Activated CD4-positive, alpha-beta T cell treated with anti-CD3 and anti-CD28 coated beads, Interleukin-2, amount 10 ng/mL, durations not matched to agents 24 days and 14 days (primary cell): ENCODE results near the gene RPTOR. TPM values are rescaled to one million over a fixed set of nuclear protein-coding genes. Genes with fewer than 3 reads are reported as not detected.
"Not testable (repeated sequence)": the region's sequence is repeated elsewhere in the genome, so short reads cannot be mapped to it uniquely, and the experiment has no call there.

Experiments used
- DNase-seq: peaks from one replicate; pipeline ENCODE4 v3.0.0; 2022
- H3K27ac Mint-ChIP-seq: one replicate; pipeline ENCODE4 v1.8.0; 2022; ENCODE audit warnings: mild to moderate bottlenecking, mixed read lengths
- H3K27me3 Mint-ChIP-seq: one replicate; pipeline ENCODE4 v1.8.0; 2022; ENCODE audit warnings: mixed read lengths
- H3K36me3 Mint-ChIP-seq: one replicate; pipeline ENCODE4 v1.8.0; 2022; ENCODE audit warnings: low read depth, mild to moderate bottlenecking, mixed read lengths
- H3K4me1 Mint-ChIP-seq: one replicate; pipeline ENCODE4 v1.8.0; 2021; ENCODE audit warnings: mixed read lengths
- H3K4me3 Mint-ChIP-seq: one replicate; pipeline ENCODE4 v1.8.0; 2022; ENCODE audit warnings: mild to moderate bottlenecking, moderate library complexity, mixed read lengths
- H3K9me3 Mint-ChIP-seq: one replicate; pipeline ENCODE4 v1.8.0; 2021; ENCODE audit warnings: mixed read lengths
- intact Hi-C: fragments of 100-400 bp; cut with micrococcal nuclease; formaldehyde crosslinking; loops from one replicate; pipeline ENCODE4 v1.15.1; 2023
- total RNA-seq: library from RNA; stranded (reverse); gene quantifications from 2 replicates; pipeline ENCODE4 v1.2.3, GENCODE V29; 2022

The RPTOR gene
- total RNA-seq, 1 donor from 2014 or later, result 67.2 TPM

DNA sequence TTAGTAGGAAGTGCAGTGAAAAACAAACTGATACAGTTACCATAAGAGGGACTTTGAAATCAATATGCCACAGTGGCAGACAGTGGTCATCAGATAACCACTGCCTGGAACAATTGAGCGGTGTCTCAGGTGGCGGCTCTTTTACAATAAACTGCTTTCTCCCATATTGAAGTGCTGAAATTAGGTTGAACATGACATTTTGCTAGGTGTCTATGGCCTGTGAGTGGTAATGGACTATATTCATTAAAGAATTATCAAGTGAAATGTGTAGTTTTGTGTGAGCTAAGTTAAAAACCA, 214.7 kb downstream of the RPTOR start:
- no peaks in the 10 kb centered on the region for H3K9me3 Mint-ChIP-seq
- intact Hi-C loops, result loop anchor here (1.0 to 2.0 kb wide), 2 partner anchors 8 to 21 kb away; no protein-coding TSS in a partner anchor
- H3K27ac Mint-ChIP-seq, result peak overlapping the region; percentile 94
- H3K4me3 Mint-ChIP-seq, result peak overlapping the region; percentile 56
- H3K36me3 Mint-ChIP-seq, result peaks cover 41% of the 10 kb centered on the region
- DNase-seq, result peak; percentile 74
- no peaks in the 10 kb centered on the region for H3K27me3 Mint-ChIP-seq
- H3K4me1 Mint-ChIP-seq, result peaks cover 69% of the 10 kb centered on the region

DNA sequence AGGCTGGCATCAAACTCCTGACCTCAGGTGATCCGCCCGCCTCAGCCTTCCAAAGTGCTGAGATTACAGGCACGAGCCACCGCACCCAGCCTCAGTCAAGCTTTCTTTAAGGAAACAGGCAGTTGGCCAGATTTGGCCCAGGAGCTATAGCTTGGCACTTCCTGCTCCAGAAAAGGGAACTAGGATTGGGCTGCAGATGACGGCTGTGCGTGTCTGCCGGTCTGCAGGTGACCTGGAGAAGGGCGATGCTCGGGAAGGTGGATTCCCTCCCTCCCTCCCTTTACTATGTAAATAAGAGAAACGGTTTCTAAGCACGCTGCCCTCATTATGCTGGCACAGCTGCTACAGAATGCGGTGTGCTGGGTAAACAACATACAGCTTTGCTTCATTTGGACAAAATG, 215.9 kb downstream of the RPTOR start:
- Mint-ChIP-seq H3K9me3 (no peaks in the 10 kb centered on the region), H3K36me3 (peaks cover 39% of the 10 kb centered on the region), H3K4me3 (peak overlapping the region; percentile 76), H3K27ac (peak overlapping the region; percentile 99), H3K4me1 (peaks cover 74% of the 10 kb centered on the region), H3K27me3 (no peaks in the 10 kb centered on the region)
- DNase-seq, result no peak
- intact Hi-C loops, result no loop called here

DNA sequence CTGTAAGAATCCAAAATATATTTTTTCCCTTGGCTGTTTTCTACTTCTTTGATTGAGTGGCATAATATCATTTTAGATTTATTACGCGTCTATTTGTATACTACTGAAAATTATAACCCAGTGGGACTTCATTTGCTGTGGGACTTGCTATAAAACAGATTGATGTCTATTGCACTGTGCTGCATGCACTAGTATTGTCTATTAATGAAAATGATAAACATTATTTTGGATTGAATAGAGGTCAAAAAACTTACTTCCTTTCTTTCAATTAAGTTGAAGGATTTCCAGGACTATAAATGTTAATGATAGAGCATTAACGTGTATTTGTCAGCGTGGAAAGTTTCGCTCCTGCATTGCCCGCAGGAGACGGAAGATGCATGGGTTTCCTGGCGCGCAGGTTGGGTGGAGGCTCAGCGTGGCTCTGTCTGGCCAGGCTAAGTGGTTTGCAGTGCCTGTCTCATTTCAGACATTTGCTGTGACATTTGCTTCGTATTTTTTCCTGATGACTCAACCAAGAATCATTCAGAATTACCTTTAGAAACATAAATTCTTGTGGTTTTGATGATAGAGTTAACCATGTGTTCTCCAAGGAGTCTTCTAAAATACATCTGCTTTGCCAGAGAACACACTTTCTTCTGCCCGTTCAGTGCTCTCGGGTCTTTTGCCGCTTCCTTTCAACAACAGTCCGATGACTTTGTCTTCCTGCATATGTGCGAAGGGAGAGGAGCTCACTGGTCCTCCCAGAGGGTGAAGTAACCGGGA, 216.7 kb downstream of the RPTOR start:
- Mint-ChIP-seq H3K4me1 (peaks cover 75% of the 10 kb centered on the region), H3K36me3 (peaks cover 35% of the 10 kb centered on the region), H3K27ac (peak overlapping the region; percentile 99), H3K27me3 (no peaks in the 10 kb centered on the region), H3K9me3 (no peaks in the 10 kb centered on the region), H3K4me3 (peak overlapping the region; percentile 76)
- DNase-seq, result peak; percentile 91
- intact Hi-C loops, result loop anchor here (1.0 kb wide), 6 partner anchors 30 to 156 kb away; no protein-coding TSS in a partner anchor

DNA sequence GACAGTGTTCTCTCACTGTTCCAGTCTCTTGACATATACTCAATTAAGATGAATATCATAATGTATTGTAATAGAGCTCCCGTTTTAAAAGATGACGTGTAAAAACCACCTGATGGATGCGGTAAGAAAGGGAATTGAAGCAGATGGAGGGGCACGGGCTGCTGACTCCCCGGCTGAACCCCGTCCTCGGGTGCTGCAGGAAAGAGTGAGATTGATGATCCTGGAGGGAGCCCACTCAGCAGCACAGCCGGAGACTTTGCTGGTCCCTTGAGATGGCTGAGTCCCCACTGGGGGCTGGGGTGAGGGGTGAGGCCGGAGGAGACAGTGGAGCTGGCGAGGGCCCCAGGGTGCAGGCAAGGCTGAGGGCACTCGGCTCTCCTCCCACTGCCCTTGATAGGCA, 217.4 kb downstream of the RPTOR start:
- no peaks in the 10 kb centered on the region for H3K27me3 Mint-ChIP-seq
- intact Hi-C loops, result no loop called here
- no peaks in the 10 kb centered on the region for H3K9me3 Mint-ChIP-seq

DNA sequence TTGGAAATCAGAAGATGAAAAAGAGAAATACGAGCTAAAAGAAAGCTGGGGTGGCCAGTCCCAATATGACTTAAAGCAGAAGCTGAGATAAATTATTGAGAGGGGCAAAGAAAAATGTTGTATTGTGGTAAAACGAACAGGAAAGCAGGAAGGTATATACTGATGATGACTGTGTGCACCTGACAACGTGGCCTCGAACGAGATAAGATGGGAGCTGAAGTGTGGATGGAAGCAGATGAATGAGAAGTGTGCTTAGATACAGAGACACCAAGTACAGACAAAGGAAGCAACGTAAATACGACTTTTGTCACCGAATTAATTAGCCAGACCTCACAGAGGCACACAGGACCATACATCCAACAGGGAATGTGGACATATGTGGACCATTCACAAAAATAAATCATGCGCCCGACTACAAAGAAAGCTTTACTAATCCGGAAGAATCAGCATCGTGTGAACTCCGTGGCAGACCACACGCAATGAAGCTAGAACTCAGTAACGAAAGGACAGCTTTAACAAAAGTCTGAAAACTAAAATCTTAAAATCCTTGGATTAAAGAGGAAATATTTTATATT, 218.7 kb downstream of the RPTOR start:
- Mint-ChIP-seq H3K4me3 (peak overlapping the region; percentile 45), H3K27me3 (no peaks in the 10 kb centered on the region), H3K27ac (peak overlapping the region; percentile 83), H3K9me3 (no peaks in the 10 kb centered on the region), H3K4me1 (peaks cover 73% of the 10 kb centered on the region), H3K36me3 (peaks cover 19% of the 10 kb centered on the region)
- intact Hi-C loops, result no loop called here
- peak; percentile 74 for DNase-seq

More for the DNA sequence above, 217.4 kb downstream of the RPTOR start:
- peak overlapping the region; percentile 76 for H3K4me3 Mint-ChIP-seq
- H3K27ac Mint-ChIP-seq, result peak overlapping the region; percentile 99
- peaks cover 79% of the 10 kb centered on the region for H3K4me1 Mint-ChIP-seq
- H3K36me3 Mint-ChIP-seq, result peaks cover 29% of the 10 kb centered on the region
- DNase-seq, result no peak

DNA sequence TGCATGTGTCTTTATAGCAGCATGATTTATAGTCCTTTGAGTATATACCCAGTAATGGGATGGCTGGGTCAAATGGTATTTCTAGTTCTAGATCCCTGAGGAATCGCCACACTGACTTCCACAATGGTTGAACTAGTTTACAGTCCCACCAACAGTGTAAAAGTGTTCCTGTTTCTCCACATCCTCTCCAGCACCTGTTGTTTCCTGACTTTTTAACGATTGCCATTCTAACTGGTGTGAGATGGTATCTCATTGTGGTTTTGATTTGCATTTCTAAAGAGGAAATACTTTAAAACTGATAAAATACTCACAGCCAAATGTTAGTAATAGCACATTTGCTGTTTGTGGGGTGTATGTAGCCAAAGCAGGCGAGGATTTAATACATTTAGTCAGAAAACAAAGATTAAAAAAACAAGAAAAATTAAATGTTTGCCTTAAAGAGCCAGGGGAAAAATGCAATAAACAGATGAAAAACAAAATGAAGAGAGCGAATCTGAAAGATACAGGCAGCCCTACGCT, 220.0 kb downstream of the RPTOR start:
- peak overlapping the region; percentile 87 for H3K27ac Mint-ChIP-seq
- H3K4me3 Mint-ChIP-seq, result peak overlapping the region; percentile 70
- not testable (repeated sequence) for H3K9me3 Mint-ChIP-seq, H3K27me3 Mint-ChIP-seq, DNase-seq
- intact Hi-C loops, result loop anchor here (1.0 kb wide), 1 partner anchor 10 kb away; no protein-coding TSS in a partner anchor
- H3K36me3 Mint-ChIP-seq, result peaks cover 22% of the 10 kb centered on the region
- peaks cover 69% of the 10 kb centered on the region for H3K4me1 Mint-ChIP-seq

DNA sequence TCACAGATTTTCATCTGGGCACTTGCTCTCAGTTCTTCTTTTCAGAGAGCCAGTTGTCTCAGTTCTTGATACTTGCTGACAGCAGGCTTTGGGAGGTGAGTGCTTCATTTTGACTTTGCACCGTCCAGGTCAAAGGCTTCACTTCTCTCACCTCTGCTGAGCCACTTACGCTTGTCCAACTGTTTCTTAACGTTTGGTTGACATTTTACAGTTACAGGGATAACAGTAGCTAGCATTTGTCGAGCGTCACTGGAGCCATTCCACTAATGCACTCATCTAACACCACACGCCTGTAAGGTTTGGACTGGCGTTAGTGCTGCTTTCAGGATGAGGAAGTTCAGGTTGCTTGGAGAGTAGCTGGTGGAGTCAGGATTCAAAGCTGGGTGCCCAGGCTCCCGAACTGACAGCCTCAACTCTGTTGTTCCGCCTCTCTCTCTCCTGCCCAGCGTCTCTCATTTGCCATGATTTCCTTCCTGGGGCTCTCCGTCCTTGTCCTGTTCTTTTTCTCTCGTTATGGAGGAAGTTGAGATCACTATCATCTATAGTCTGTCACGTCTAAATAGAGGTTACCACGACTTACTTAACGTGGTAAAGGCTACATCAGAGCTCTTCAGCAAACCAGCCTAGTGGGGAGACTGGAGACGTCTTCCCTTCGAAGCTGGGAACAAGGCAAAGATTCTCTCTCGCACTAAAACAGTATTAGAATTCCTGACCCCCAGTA, 220.8 kb downstream of the RPTOR start:
- Mint-ChIP-seq H3K36me3 (peaks cover 21% of the 10 kb centered on the region), H3K27me3 (no peaks in the 10 kb centered on the region), H3K4me3 (peak overlapping the region; percentile 70), H3K9me3 (no peaks in the 10 kb centered on the region), H3K27ac (peak overlapping the region; percentile 87), H3K4me1 (peaks cover 69% of the 10 kb centered on the region)
- DNase-seq, result peak; percentile 70
- intact Hi-C loops, result loop anchor here (1.0 kb wide), 1 partner anchor 9 kb away; no protein-coding TSS in a partner anchor

DNA sequence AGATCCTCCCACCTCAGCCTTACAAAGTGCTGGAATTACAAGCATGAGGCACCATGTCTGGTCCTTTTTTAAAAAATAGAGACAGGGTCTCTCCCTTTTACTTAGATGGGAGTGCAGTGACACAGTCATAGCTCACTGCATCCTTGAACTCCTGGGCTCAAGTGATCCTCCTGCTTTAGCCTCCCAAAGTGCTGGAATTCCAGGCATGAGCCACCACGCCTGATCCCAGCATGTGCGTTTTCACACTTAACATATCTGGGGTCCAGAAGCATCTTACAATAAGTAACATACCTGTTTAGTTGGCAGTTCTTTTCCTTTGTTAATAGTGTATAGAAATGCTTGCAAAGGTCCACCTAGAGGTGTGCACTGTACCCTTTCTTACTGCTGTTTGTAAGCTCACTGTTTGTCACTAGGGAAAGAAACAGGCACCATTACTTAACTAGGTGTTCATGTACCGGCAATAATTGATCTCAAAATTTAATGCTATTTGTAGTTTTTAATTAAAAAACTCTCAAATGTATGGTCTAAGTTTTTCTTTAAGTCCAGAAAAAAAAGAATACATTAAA, 221.7 kb downstream of the RPTOR start:
- Mint-ChIP-seq H3K27ac (peak overlapping the region; percentile 87), H3K36me3 (peaks cover 28% of the 10 kb centered on the region), H3K4me3 (peak overlapping the region; percentile 70), H3K4me1 (peaks cover 70% of the 10 kb centered on the region), H3K9me3 (no peaks in the 10 kb centered on the region), H3K27me3 (no peaks in the 10 kb centered on the region)
- no peak for DNase-seq
- intact Hi-C loops, result no loop called here

DNA sequence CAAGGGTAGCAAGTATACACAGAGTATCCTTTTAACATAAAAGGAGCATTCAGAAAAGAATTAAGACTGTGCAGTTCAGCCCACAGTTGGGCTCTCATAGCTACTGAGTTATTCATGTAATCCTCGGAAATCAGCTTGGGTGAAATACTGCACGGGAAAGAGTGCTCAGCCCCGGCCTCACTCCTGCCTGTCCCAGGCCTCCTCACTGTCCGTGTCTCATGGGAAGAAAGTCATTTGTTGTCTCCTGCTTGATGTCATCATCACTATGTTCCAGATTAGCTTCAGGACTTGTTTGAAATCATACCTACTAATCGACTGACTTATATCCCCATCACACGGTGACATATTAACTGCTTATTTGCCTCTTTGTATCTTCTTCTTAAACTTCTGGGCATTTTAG, 223.8 kb downstream of the RPTOR start:
- peaks cover 29% of the 10 kb centered on the region for H3K36me3 Mint-ChIP-seq
- H3K4me1 Mint-ChIP-seq, result peaks cover 66% of the 10 kb centered on the region
- intact Hi-C loops, result no loop called here
- no peaks in the 10 kb centered on the region for H3K9me3 Mint-ChIP-seq
- H3K27ac Mint-ChIP-seq, result peak overlapping the region; percentile 52
- DNase-seq, result no peak
- H3K4me3 Mint-ChIP-seq, result no peak overlapping the region
- H3K27me3 Mint-ChIP-seq, result no peaks in the 10 kb centered on the region

DNA sequence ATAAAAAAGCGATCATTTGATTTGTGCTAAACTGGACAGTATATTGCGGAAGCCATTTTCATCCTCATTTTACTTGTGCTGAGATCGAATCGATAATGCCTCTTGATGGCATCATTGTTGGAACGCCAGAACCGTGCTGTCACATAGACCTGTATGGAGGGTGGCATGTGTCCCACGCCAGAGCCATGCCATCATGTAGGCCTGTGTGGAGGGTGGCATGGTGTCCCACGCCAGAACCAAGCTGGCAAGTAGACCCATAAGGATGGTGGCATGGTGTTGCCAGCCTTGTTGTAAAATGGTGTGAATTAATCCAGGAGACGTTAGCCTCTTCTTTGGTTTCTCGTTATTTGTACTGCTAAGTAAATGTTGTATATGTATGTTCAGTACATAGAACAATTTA, 224.3 kb downstream of the RPTOR start:
- peaks cover 29% of the 10 kb centered on the region for H3K36me3 Mint-ChIP-seq
- intact Hi-C loops, result no loop called here
- DNase-seq, result no peak
- peaks cover 66% of the 10 kb centered on the region for H3K4me1 Mint-ChIP-seq
- no peak overlapping the region for H3K4me3 Mint-ChIP-seq
- no peak overlapping the region for H3K27ac Mint-ChIP-seq
- H3K27me3 Mint-ChIP-seq, result no peaks in the 10 kb centered on the region
- no peaks in the 10 kb centered on the region for H3K9me3 Mint-ChIP-seq

DNA sequence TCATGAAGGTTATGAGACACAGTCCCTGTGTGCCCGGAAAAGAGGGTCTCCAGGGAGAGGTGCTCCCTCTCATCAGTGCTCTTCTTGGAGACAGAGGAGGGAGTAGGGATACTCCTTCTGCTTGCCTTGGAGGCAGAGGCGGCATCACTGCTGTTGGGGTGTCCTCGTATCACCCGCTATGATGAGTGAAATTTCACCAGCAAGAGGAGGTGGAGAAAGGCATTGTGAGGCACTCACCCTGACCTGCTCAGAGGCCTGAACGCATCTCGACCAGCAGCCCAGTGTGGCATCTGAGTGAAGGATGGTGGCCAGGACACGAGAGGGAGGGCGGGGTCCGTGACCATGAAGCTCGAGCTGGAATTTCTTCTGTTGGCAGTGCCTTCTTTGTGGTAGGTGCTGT, 224.9 kb downstream of the RPTOR start:
- Mint-ChIP-seq H3K4me1 (peaks cover 70% of the 10 kb centered on the region), H3K27ac (peak overlapping the region; percentile 60)

DNA sequence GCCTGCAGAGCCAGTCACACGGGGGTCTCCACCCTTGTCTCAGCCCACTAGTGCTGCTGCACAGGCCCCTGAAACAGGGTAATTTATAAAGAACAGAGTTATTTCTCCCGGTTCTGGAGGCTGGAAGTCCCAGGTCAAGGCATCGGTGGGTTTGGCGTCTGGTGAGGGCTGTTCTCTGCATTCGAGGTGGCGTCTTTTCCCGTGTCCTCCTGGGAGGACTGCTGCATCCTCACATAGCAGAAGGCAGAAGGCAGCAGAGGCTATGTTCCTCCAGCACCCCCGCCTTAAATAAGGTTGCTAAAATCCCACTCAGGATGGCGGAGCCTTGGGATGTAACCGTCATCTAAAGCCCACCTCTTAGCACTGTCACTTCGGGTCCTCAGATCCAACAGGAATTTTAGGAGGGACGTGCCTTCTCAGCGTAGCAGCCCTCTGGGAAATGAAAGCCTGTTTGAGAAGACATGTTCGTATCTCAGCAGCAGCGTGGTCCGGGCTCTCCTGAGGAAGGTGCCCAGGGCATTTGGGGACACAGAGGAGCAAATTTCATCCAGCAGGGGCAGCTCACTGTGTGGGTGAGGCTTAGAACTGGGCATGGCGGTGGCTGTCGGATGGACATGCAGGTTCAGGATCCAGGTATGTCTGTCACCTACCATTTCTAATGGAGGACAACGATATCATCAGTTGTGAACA, 225.4 kb downstream of the RPTOR start:
- peaks cover 35% of the 10 kb centered on the region for H3K36me3 Mint-ChIP-seq
- H3K9me3 Mint-ChIP-seq, result no peaks in the 10 kb centered on the region
- H3K27ac Mint-ChIP-seq, result peak overlapping the region; percentile 2
- peaks cover 71% of the 10 kb centered on the region for H3K4me1 Mint-ChIP-seq
- no peak overlapping the region for H3K4me3 Mint-ChIP-seq
- H3K27me3 Mint-ChIP-seq, result no peaks in the 10 kb centered on the region
- DNase-seq, result no peak
- intact Hi-C loops, result no loop called here

More for the DNA sequence above, 224.9 kb downstream of the RPTOR start:
- intact Hi-C loops, result no loop called here
- H3K27me3 Mint-ChIP-seq, result no peaks in the 10 kb centered on the region
- H3K9me3 Mint-ChIP-seq, result no peaks in the 10 kb centered on the region
- no peak overlapping the region for H3K4me3 Mint-ChIP-seq
- DNase-seq, result no peak
- H3K36me3 Mint-ChIP-seq, result peaks cover 33% of the 10 kb centered on the region

DNA sequence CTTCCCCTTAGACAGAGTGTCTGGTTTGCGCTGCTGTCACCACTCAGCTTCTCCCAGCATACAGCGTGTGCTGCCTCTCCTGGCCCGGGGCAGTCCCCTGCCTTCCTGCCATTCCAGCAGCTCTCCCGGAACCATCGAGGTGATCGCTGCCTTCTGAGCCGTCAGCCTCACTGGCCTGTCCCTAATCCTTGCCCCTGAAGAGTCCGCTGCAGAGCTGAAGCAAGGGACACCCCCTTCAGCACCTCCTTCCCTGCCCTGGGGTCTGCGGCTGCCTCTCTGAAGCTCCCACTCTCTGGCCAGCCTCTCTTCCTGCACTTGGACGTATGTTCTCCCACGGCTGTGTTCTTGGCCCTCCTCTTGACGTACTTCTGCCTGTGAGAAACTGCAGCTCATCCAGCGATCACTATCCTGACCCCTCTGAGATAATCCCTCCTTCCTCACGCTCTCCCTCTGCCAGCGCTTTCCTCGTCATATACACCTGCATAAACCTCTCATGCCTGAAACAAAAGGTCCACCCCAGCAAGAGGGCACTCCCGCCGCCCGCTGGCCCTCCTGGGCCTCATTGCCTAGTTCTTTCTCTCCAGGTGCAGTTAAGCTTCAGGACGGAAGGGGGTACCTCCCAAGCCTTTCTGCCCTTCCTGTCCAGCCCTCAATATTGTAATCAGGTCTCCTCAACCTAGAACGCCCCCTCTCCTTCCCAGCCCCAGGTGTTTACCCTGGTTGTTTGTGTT, 226.4 kb downstream of the RPTOR start:
- no peak for DNase-seq
- no peaks in the 10 kb centered on the region for H3K27me3 Mint-ChIP-seq
- peak overlapping the region; percentile 71 for H3K27ac Mint-ChIP-seq
- peaks cover 68% of the 10 kb centered on the region for H3K4me1 Mint-ChIP-seq
- H3K36me3 Mint-ChIP-seq, result peaks cover 31% of the 10 kb centered on the region
- peak overlapping the region; percentile 6 for H3K4me3 Mint-ChIP-seq
- intact Hi-C loops, result no loop called here
- H3K9me3 Mint-ChIP-seq, result no peaks in the 10 kb centered on the region
